GM12865 (cell line): ENCODE results near the gene SDF4.
A peak's percentile ranks its signal among the peaks of the same experiment; 100 is the strongest.

Experiments used
- DNase-seq: peaks from one replicate; pipeline ENCODE4 v3.0.0; 2010; ENCODE audit warnings: low read depth
- H3K4me3 ChIP-seq: 2 replicates; pipeline ENCODE4 v1.5.1; 2011; ENCODE audit warnings: mild to moderate bottlenecking, low read depth, low read length, control low read depth
- CTCF ChIP-seq: IDR thresholded peaks from 2 replicates; pipeline ENCODE4 v1.5.1; 2011; ENCODE audit warnings: low read length, control low read depth, low read depth, inconsistent platforms; ENCODE audit not compliant: insufficient read depth; ENCODE audit errors: missing control alignments

The SDF4 gene, protein sequence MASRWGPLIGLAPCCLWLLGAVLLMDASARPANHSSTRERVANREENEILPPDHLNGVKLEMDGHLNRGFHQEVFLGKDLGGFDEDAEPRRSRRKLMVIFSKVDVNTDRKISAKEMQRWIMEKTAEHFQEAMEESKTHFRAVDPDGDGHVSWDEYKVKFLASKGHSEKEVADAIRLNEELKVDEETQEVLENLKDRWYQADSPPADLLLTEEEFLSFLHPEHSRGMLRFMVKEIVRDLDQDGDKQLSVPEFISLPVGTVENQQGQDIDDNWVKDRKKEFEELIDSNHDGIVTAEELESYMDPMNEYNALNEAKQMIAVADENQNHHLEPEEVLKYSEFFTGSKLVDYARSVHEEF

GRCh38 chr1:1231400-1232207 lies at the start of gene SDF4:
Gene SDF4 (minus strand): TSS chr1:1232001. CDS start chr1:1228772, 3,229 bp downstream.
- peak; percentile 99 for DNase-seq
- no peak for TF ChIP-seq CTCF
- H3K4me3 ChIP-seq = peak within 1 kb of the TSS; percentile 99

DNA sequence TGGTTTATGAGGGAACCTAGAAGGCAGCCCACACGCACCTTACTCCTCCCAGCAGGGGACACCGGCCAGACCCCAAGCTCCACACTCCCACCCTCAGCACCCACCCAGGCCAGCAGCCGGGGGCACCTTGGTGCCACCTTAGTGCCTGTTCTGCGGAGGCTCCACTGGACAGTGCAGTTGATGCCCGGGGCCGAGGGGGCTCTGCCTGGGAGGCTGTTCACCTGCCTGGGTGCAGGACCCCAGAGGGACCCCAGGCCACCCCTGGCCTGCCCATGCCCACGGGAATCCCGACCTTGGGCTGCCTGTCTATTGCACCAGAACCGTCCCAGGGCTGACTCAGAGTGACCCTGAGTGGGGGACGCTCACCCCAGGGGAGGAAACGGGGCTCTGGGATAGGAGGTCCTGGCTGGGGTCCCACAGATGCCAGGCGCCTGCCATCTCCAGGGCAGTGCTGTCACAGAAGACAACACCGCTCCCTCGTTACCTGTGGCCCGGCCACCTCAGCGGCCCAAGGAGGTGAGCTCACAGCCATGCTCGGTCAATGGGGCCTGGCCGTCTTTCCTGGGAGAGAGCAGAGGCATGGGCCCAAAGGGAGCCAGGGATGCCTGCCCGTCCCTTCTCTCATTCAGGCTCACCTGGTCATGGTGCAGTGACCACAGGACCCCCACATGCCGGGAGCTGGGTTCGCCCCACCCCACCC lies 49.1 kb upstream of the SDF4 start:
- TF ChIP-seq CTCF = no peak
- H3K4me3 ChIP-seq = no peak overlapping the region
- no peak for DNase-seq

- DNase-seq = no peak
- TF ChIP-seq CTCF = no peak
- H3K4me3 ChIP-seq = no peak overlapping the region
Observed at GRCh38 chr1:1279028-1279427, 47.2 kb upstream of the SDF4 start.

GRCh38 chr1:1278620-1279019 lies 46.8 kb upstream of the SDF4 start:
- no peak for DNase-seq
- no peak overlapping the region for H3K4me3 ChIP-seq

GRCh38 chr1:1275836-1276235 lies 44.0 kb upstream of the SDF4 start:
- no peak overlapping the region for H3K4me3 ChIP-seq
- no peak for DNase-seq
- no peak for TF ChIP-seq CTCF

More at GRCh38 chr1:1278620-1279019, 46.8 kb upstream of the SDF4 start:
- no peak for TF ChIP-seq CTCF

GRCh38 chr1:1274931-1275431 lies 43.2 kb upstream of the SDF4 start:
- H3K4me3 ChIP-seq = no peak overlapping the region
- DNase-seq = no peak
- TF ChIP-seq CTCF = no peak
